NOMO-1 treated with DMSO at 0.1 percent for 48 hours (cell line): ENCODE results near the gene ARHGAP8.

ENCODE experiments used
- DNase-seq: peaks from one replicate; lab custom pipeline; 2025; ENCODE audit not compliant: unreplicated experiment; lab: John Stamatoyannopoulos, UW

ARHGAP8 gene

DNA sequence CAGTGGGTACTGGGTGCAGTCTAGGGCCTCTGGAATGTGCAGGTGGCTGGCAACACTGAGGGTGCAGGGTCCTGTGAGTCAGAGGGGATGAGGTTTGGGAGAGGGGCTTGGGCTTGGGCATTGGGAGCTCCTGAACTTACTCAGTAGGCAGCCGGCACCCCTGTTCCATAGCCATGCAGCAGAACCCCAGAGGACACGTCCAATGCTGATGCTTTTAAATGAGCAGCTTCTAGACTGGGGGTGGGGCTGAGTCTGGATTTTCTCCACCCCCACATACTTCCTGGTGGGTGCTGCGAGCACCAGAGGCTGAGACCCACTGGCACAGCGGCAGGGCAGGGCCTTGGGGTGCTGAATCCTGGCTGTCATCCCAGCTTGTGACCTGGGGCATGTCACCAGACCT lies 71.4 kb downstream of the ARHGAP8 start:
- DNase-seq: no peak

DNA sequence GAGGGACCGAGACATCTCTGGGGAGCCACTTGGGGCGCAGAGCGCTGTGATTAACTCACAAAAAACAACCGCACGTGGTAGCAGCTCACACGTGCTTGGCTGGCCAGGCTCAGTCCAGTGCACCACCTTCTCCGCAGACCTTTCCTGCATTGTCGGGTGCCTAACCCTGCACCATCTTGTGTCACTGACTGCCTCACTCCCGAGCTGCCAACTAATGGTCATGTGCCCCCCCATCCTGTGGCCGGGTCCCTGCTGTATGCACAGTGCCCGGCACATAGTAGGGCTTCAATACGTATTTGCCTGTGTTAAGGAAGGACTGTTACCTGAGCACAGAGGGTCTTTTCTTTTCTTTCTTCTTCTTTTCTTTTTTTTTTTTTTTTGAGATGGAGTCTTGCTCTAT lies 71.9 kb downstream of the ARHGAP8 start:
- DNase-seq: no peak

DNA sequence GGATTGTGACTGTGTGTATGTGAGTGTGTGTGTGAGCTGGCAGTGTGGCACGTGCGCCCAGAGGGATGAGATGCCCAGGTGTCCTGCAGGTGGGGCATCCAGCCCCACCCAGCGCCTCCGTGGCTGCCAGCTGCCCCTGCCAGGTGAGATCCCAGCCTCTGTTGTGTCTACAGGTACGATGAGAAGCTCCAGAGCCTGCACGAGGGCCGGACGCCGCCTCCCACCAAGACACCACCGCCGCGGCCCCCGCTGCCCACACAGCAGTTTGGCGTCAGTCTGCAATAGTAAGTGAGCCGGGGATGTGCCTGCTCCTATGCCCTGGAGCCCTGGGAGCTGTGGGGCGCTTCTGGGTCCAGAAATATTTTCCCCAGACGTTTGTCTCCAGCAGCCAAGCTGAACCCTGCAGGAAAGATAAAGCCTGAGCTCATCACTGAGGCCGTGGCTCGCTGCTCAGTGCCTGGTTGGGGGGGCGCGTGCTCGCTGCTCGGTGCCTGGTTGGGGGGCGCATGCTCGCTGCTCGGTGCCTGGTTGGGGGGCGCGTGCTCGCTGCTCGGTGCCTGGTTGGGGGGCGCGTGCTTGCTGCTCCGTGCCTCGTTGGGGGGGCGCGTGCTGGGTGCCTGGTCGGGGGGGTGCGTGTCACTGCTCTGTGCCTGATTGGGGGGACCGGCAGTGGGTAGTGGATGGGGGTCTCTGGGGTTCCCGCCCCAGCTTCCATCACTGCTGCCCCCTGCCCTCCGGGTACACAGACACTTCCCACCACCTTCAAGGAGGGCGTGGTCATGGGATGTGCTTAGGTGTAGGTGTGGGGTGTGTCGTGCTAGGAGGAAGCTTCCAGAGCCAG lies 73.2 kb downstream of the ARHGAP8 start:
- DNase-seq: no peak

DNA sequence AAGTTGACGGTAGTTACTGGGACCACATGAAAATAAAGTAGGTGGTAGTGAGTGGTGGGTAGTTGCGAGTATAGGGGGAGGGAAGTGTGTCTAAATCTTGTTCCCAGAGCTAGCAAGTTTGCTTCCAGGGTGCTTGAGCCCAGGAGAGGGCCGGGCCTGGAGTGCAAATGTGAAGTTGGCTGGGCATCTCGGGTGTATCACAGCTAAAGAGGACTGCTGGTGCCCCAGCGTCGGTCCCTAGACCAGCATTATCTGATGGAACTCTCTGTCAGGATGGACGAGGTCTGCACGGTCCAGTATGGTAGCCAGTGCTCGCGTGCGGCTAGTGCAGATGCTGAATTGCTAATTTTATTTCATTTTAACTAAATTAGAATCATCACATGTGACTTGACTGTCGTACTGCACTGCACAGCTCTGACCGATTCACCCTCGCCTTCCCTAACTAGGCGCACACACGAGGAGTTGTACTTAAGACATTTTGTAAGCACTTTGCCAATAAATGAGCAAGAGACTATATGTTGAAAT lies 75.4 kb downstream of the ARHGAP8 start:
- DNase-seq: no peak

DNA sequence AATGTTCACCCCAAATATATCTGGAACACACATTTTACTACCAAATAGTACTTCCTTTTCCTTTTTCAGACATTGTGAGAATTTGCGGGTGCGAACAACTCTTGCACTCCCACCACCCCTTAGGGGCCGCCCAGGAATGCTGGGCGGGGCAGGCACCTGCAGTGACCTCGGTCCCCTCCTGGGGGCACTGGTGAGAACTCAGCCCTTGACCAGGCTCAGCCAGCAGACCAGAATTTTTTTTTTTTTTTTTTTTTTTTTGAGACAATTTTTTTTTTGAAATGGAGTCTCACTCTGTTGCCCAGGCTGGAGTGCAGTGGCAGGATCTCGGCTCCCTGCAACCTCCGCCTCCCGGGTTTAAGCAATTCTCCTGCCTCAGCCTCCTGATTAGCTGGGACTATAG lies 75.8 kb downstream of the ARHGAP8 start:
- DNase-seq: no peak

DNA sequence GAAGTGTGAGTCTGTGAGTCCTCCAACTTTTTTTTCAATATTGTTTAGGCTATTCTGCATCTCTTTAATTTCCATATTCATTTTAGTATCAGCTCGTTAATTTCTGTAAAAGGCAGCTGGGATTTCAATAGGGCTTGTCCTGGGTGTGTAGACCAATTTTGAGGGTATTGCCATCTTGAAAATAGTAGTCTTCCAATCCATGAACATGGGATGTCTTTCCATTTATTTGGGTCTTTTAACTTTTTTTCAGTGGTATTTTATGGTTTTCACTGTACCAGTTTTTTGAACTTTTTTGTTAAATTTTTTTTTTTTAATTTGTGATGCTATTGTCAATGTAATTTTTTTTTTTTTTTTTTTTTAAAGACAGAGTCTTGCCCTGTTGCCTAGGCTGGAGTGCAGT lies 79.5 kb downstream of the ARHGAP8 start:
- DNase-seq: no peak

DNA sequence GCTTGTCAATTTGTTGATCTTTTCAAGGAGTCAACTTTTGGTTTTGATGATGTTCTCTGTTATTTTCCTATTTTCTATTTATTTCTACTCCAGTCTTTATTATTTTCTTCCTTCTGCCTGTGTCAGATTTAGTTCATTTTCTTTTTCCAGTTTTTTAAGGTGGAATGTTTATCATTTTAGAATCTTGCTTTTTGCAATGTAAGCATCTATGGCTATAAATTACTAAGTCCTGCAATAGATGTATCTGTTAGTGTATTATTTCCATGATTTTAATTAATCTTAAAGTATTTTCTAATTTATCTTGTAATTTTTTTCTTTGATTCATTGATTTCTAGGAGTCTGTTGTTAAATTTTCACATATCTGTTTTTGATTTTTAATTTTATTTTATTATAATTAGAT lies 81.7 kb downstream of the ARHGAP8 start:
- DNase-seq: no peak

DNA sequence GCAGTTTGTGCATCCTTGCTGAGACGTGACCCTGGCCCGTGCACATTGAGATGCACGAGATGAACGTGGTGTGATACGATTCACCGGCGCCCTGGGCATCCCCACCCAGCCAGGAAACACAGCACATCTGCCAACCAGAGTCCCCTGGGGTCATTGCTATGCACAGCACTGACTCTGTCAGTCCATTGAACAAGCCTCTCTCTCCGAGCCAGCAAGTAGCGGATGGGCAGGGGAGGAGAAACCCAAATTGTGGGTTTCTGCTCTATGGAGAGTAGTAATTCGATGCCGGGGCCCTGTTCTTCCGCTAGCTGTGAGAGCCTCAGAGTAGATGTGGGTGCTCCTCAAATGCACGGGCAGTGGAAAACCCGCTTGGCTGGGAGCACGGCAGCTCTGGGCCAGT lies 85.1 kb downstream of the ARHGAP8 start:
- no peak for DNase-seq

DNA sequence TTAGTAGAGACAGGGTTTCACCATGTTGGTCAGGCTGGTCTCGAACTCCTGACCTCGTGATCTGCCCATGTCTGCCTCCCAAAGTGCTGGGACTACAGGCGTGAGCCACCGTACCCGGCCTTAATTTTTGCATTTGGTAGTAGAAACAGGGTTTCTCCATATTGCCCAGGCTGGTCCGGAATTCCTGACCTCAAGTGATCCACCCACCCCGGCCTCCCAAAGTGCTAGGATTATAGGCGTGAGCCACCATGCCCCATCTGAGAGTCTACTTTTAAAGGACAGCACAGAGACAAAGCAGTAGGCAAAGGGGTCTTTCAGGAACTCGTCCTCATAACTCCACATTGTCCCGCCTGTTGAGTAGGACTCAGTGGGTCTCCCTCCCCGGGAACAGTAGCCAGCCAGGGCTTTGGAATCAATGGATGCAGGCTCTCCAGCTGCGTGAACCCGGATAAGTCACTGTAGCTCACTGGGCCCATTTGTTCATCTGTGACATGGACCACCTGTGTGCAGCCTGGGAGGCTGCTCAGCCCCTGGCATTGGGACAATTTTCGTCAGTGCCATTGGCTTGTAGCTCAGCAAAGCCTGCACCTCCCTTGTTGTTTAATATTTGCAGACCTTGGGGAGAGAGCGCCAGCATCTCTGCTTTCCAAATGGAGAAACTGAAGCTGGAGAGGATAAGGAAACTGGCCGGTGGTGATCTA lies 86.1 kb downstream of the ARHGAP8 start:
- no peak for DNase-seq

DNA sequence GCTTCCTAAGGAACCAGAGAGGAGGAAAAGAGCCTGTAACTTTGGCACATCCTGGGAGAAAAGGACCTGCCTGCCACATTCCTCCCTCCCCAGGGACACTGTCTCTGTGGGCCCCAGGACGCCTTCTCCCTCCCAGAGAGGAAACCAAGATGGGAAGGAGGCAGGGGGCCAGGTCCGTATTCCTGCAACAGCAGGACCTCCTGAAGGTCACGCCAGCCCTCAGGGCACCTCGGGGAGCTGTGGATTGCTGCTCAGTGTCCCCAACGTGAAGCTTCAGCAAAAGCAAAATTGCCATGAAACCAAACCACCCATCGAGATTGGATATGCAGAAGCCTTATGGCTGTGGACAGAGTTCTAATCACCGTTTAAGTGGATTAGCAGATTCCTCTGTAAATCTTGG lies 86.7 kb downstream of the ARHGAP8 start:
- no peak for DNase-seq

DNA sequence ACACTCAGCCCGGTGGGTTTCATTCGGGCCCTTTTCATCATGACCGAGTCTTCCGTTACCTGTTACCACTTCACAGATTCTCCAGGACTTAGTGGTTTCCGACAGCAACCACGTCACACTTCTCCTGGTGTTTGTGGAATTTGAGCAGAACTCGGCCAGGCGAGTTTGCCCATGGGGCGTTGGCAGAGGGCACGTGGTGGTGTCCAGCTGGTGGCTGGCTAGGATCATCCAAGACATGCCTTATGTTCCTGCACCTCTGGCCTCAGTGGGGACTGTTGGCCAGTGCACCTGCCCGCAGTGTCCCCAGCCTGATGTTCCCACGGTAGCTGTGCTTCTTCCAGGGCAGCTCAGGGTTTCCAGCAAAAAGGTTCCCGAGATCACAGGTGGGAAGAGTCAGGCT lies 87.3 kb downstream of the ARHGAP8 start:
- DNase-seq: no peak

DNA sequence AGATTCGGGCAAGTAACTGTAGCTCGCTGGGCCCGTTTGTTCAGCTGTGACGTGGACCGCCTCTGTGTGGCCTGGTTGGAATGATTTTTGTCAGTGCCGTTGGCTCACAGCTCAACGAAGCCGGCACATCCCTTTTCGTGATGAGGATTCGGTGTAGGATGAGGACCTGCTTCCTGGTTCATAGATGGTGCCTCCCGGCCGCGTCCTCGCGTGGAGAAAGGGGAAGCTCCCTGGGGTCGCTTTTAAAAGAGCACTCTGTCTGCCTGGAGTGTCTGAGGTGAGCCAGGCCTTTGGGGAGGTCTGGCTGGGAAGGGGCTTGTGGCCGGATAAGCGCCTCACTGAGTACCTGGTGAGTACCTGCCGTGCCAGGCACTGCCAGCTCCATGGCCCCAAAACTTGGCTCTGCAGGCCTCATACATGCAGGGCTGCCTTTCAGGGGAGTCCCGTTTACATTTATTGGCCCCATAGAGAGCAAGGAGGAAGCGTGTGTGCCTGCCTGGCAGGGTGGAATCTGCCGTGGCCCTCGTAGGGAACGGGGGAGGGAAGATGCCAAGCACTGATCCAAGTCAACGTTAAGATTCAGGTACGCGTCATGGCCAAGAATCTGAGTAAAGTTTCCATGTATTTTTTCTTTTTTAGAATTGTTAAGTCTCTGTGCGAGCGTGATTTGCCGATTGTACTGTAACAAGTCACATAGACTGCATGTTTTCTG lies 88.4 kb downstream of the ARHGAP8 start:
- DNase-seq: no peak

DNA sequence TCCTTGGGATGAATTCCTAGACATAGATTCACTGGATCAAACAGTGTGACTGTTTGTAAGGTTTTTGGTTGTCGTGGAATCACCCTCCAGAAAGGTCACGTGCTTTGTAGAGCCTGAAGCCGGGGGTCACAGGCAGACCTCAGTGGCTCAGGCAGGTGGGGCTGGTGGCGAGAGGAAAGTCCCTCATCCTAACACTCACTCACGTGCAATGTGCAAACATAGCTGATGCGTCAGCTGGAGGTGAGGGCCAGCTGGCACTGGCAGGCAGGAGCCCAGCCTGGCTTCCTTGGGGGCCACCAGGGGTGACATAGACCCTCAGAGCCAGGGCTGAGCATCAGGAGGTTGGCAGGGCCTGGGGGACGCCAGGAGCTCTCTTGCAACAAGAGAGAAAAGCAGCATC lies 90.0 kb downstream of the ARHGAP8 start:
- DNase-seq: no peak

DNA sequence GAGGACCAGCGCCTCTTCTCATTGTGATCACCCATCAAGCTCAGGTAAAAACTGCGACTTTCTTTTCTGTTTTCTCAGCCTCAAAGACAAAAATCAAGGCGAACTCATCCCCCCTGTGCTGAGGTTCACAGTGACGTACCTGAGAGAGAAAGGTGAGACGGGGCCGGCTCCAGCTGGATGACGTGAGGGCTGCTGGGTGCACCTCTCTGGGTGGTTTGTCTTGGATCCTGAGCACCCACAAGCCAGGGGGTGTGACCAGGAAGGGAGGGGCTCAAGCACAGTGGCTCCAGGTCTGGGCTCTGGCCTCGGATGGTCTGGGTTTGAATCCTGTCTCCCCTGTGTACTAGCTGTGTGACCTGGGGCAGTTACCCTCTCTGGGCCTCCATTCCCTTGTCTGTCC lies 92.8 kb downstream of the ARHGAP8 start:
- no peak for DNase-seq

DNA sequence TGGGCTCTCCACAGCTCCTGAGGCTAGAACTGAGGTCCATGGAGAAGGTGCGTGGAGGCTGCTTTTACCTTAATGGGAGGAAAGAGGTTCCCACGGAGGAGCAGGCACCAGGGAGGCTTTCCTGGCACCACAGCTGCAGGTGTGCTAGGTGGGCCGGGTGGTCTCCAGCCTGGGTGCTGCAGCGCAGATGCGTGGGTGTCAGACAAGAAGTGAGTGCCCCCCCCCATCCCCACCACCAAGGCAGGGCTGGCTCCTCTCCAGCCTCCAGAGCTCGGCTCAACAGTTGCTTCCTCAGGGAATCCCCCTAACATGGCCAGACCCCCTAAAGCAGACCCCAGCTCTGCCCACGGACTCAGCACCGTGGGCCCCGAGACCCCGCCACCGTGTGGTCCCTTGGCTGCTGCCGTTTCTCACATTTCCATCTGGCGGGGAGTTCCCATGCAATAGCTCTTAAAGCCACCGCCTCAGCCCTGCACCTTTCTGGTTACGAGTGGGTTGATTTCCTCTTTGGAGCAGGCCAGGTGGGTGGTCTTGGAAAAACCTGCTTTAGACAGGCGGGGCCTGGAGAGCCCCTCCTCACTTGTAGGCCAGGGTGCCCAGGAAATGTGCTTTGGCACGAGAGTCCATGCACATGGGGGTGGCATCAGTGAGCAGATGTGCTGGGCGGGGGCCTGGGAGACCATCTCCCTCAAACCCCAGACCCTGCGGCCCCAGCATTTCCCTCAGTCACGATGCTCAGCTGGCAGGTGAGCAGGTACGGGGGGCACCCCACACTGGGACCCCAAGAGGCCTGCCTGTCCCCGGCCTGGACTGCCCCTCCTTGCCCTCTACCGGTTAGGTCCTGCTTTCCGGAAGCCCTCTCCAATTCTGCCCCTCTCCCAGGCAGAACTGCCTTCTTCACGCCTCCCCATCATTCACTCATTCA lies 93.7 kb downstream of the ARHGAP8 start:
- no peak for DNase-seq

DNA sequence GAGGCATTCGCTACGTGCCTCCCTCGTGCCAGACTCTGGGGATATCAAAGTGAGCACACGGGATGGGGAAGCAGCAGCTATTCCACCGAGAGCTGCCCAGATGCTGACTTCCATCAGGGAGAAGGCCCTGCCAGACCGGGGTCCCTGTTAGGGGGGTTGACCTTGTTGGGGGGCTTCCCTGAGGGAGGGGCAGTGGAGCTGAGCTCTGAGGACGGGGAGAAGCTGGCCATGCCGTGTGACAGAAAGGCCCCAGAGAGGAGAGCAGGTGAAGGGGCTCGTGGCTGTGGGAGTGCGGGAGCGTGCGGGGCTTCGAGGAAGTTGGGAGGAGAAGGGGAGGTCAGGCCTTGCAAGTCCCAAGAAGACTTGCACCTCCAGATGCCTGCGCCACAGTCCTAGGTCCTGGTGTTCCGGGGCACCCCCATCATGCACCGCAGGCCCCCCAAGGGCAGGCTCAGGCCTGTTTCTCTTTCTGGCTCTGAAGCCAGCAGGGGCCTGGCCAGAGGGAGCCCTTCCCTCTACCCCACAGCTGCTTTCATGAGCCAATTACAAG lies 94.4 kb downstream of the ARHGAP8 start:
- DNase-seq: no peak

DNA sequence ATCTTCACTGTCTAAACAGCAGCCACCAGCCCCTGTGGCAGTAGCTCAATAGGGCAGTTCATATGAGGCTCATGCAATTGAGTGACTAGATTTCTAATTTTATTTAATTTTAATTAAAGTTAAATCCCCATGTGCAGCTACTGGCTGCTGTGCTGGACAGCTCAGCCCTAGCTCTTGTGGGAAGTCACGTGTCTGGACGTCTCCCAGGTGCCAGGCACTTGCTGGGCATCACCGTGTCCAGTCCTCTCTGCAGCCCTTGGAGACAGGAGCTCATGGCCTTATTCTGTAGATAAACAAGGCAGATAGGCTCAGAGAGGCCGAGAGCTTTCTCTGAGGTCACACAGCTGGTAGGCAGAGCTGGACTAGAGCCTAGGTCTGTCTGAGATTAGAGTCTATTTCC lies 95.0 kb downstream of the ARHGAP8 start:
- DNase-seq: no peak

DNA sequence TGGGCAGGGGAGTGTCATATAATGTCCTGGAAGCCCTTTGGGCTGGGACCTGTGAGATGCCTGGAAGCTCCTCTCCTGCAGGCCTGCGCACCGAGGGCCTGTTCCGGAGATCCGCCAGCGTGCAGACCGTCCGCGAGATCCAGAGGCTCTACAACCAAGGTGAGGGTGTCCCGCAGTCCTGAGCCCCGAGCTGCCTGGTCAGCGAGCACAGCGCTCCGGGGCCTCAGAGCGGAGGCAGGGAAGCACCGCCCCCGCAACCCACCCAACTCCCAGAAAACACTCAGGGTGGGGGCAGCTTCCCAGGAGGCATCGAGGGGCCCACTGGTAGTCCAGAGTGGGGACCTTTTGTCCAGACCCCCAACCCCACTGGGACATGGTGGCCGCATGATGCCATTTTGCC lies 95.5 kb downstream of the ARHGAP8 start:
- no peak for DNase-seq

DNA sequence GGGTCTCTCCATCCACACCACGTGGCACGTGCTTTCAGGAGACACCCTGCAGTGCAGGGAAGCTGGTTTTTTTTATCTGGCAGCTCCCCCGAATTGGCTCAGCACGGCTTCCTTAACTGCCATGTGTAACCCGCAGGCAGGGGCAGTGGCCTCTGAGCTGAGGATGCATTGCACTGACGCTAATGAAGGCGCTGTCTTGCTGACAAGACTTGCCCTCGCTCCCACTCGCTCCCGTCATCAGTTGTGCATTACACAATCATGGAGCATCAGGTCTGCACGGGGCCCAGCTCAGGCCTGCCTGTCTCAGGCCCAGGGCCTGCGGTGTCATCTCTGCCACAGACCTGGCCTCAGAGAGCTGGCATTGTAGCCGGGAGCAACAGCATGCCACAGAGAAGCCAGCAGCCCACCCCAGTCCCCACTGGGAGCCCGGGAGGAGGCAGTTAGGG lies 95.9 kb downstream of the ARHGAP8 start:
- DNase-seq: no peak

DNA sequence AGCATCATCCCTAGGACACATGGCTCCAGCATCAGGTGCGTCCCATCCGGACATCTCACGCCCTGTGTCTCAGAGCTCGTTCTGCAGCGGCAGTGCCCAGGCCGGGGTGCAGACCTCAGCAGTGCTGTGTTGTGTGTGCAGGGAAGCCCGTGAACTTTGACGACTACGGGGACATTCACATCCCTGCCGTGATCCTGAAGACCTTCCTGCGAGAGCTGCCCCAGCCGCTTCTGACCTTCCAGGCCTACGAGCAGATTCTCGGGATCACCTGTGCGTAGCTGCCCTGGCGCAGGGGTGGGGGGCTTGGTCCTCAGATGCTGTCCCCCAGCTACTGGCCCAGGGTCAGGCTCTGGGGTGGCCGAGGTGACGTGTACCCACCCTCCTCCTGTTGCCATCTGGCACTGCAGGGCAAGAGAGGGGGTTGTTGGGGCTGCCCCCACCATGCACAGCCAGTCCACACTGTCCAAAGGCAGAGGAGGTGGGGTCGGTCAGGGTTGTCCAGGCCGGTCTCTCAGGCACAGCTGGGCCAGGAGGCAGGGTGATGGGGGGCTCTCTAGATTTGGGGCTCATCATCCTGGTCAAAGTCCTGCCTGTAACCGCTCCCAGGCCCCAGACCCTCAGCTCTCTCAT lies 96.5 kb downstream of the ARHGAP8 start:
- DNase-seq: no peak
